Measurements from ENCODE around the gene PEX11G. TPM values are rescaled to one million over a fixed set of nuclear protein-coding genes. Genes with fewer than 3 reads are reported as not detected.

Gene PEX11G
- total RNA-seq, 1 experiment from 2014 or later, result 4.3 TPM

- TF ChIP-seq ZNF512 (CRISPR knock-in tag; IDR thresholded peaks at IDR 0.05; ENCODE audit: borderline replicate concordance), result no peak
- no peak for TF ChIP-seq NR1H2 (CRISPR knock-in tag; IDR thresholded peaks at IDR 0.05)
- no peak for TF ChIP-seq RORB (CRISPR knock-in tag; IDR thresholded peaks at IDR 0.05)
- TF ChIP-seq ATF2 (CRISPR knock-in tag; IDR thresholded peaks at IDR 0.05; ENCODE audit: borderline replicate concordance, low read depth), result no peak
- TF ChIP-seq NFATC4 (CRISPR knock-in tag; IDR thresholded peaks at IDR 0.05), result no peak
- no peak for TF ChIP-seq CREM (CRISPR knock-in tag; IDR thresholded peaks at IDR 0.05)
- no peak overlapping the region for H3K4me3 Mint-ChIP-seq
- ATAC-seq (no peak), DNase-seq (ENCODE audit: low spot score) (no peak)
- H3K4me1 Mint-ChIP-seq, result no peaks in the 10 kb centered on the region
- H3K36me3 Mint-ChIP-seq, result peaks cover 70% of the 10 kb centered on the region
- H3K9me3 Mint-ChIP-seq, result peaks cover 11% of the 10 kb centered on the region
- H3K27me3 Mint-ChIP-seq (ENCODE audit: low read depth), result no peaks in the 10 kb centered on the region
- CTCF ChIA-PET, result no interaction called here
- POLR2A ChIA-PET, result no interaction called here
- no peak overlapping the region for H3K27ac Mint-ChIP-seq
Observed at GRCh38 chr19:7447648-7448047, 41.2 kb downstream of the PEX11G start.

- Mint-ChIP-seq H3K36me3 (peaks cover 67% of the 10 kb centered on the region), H3K27me3 (ENCODE audit: low read depth) (no peaks in the 10 kb centered on the region), H3K9me3 (peaks cover 2% of the 10 kb centered on the region), H3K27ac (no peak overlapping the region), H3K4me3 (no peak overlapping the region), H3K4me1 (no peaks in the 10 kb centered on the region)
- TF ChIP-seq ZNF121 (CRISPR knock-in tag; IDR thresholded peaks at IDR 0.05) (peak; percentile 84), NFYB (CRISPR knock-in tag; conservative IDR thresholded peaks at IDR 0.05; ENCODE audit: low read depth) (no peak), ZBTB21 (CRISPR knock-in tag; IDR thresholded peaks at IDR 0.05; ENCODE audit: borderline replicate concordance) (no peak)
- POLR2A ChIA-PET, result no interaction called here
- CTCF ChIA-PET, result no interaction called here
- no peak for DNase-seq (ENCODE audit: low spot score)
- ATAC-seq, result no peak
Observed at GRCh38 chr19:7445104-7445503, 43.7 kb downstream of the PEX11G start.

- H3K9me3 Mint-ChIP-seq, result no peaks in the 10 kb centered on the region
- ChIA-PET CTCF (no interaction called here), POLR2A (no interaction called here)
- H3K4me3 Mint-ChIP-seq, result no peak overlapping the region
- H3K36me3 Mint-ChIP-seq, result peaks cover 59% of the 10 kb centered on the region
- H3K27me3 Mint-ChIP-seq (ENCODE audit: low read depth), result no peaks in the 10 kb centered on the region
- no peaks in the 10 kb centered on the region for H3K4me1 Mint-ChIP-seq
- DNase-seq (ENCODE audit: low spot score), result no peak
- ATAC-seq, result peak; percentile 56
- no peak overlapping the region for H3K27ac Mint-ChIP-seq
- TF ChIP-seq ZNF317 (CRISPR knock-in tag; IDR thresholded peaks at IDR 0.05; ENCODE audit: borderline replicate concordance, low read depth) (no peak), CTCF (IDR thresholded peaks at IDR 0.05) (no peak), OVOL2 (CRISPR knock-in tag; IDR thresholded peaks at IDR 0.05; ENCODE audit: borderline replicate concordance) (no peak), MYBL2 (CRISPR knock-in tag; IDR thresholded peaks at IDR 0.05) (no peak), E2F4 (CRISPR knock-in tag; IDR thresholded peaks at IDR 0.05; ENCODE audit: borderline replicate concordance, low read depth) (no peak), ZNF232 (CRISPR knock-in tag; IDR thresholded peaks at IDR 0.05) (no peak), ZNF532 (CRISPR knock-in tag; IDR thresholded peaks at IDR 0.05; ENCODE audit: borderline replicate concordance) (no peak), ATF1 (CRISPR knock-in tag; IDR thresholded peaks at IDR 0.05) (no peak), ZNF396 (CRISPR knock-in tag; IDR thresholded peaks at IDR 0.05; ENCODE audit: borderline replicate concordance) (no peak), TEAD4 (CRISPR knock-in tag; IDR thresholded peaks at IDR 0.05) (no peak), PRDM15 (CRISPR knock-in tag; IDR thresholded peaks at IDR 0.05) (no peak)
Observed at GRCh38 chr19:7444042-7444441, 44.8 kb downstream of the PEX11G start.

Measured in WTC11 (cell line).